ENCODE data around the gene PRPF19. TPM values are rescaled to one million over a fixed set of nuclear protein-coding genes. Genes with fewer than 3 reads are reported as not detected.
A peak's percentile ranks its signal among the peaks of the same experiment; 100 is the strongest.

Gene PRPF19
- total and polyA plus RNA-seq, 9 of the 15 experiments (the other 6 are each of a cell fraction or from before 2014, with no cell fraction given) = 9.4 to 212 (median 73.2) TPM

DNA sequence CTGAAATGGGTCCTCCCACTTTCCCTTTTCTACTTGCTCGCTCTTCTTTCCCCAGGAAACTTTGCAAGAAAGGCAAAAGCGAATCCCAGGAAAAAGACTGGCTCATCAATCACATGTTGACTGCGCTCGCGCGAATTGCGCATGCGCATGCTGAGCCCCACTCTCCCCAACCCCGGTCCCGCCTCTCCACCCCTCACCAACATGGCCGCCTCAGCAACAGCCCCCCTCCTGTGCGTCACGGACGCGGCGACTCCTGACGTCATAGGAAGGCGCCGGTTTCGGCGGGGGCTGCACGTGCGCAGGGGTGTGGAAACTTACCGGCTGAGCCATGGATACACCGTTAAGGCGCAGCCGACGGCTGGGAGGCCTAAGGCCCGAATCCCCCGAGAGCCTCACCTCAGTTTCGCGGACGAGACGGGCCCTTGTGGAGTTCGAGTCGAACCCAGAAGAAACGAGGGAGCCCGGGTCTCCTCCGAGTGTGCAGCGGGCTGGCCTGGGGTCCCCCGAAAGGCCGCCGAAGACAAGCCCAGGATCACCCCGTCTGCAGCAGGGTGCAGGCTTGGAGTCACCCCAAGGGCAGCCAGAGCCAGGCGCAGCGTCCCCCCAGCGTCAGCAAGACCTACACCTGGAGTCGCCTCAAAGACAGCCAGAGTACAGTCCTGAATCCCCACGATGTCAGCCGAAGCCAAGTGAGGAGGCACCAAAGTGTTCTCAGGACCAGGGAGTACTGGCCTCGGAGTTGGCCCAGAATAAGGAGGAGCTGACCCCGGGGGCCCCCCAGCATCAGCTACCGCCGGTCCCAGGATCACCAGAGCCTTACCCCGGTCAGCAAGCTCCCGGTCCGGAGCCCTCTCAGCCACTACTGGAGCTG, 64.4 kb downstream of the PRPF19 start, which contains the start of gene CCDC86 (continued):
- TF ChIP-seq TBP (optimal IDR thresholded peaks at IDR 0.05; ENCODE audit: low read depth, low read length) = peak; percentile 59
- no peak for TF ChIP-seq SLC30A9 (CRISPR knock-in tag; IDR thresholded peaks at IDR 0.05)
- TF ChIP-seq CCNT2 (IDR thresholded peaks at IDR 0.05; ENCODE audit: borderline replicate concordance, extremely low read depth, insufficient read length, low read depth, low read length) = peak; percentile 49
- peak; percentile 98 for TF ChIP-seq RBBP5 (IDR thresholded peaks at IDR 0.05; ENCODE audit: borderline replicate concordance, insufficient read depth, low read length, poor library complexity, severe bottlenecking)
- TF ChIP-seq ILF3 (IDR thresholded peaks at IDR 0.05; ENCODE audit: borderline replicate concordance) = no peak
- no peak for TF ChIP-seq MAFF (IDR thresholded peaks at IDR 0.05; ENCODE audit: low read length)
- TF ChIP-seq, protein P1, sequence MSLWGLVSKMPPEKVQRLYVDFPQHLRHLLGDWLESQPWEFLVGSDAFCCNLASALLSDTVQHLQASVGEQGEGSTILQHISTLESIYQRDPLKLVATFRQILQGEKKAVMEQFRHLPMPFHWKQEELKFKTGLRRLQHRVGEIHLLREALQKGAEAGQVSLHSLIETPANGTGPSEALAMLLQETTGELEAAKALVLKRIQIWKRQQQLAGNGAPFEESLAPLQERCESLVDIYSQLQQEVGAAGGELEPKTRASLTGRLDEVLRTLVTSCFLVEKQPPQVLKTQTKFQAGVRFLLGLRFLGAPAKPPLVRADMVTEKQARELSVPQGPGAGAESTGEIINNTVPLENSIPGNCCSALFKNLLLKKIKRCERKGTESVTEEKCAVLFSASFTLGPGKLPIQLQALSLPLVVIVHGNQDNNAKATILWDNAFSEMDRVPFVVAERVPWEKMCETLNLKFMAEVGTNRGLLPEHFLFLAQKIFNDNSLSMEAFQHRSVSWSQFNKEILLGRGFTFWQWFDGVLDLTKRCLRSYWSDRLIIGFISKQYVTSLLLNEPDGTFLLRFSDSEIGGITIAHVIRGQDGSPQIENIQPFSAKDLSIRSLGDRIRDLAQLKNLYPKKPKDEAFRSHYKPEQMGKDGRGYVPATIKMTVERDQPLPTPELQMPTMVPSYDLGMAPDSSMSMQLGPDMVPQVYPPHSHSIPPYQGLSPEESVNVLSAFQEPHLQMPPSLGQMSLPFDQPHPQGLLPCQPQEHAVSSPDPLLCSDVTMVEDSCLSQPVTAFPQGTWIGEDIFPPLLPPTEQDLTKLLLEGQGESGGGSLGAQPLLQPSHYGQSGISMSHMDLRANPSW (CRISPR knock-in tag; IDR thresholded peaks at IDR 0.05) = no peak
- TF ChIP-seq, protein P2, sequence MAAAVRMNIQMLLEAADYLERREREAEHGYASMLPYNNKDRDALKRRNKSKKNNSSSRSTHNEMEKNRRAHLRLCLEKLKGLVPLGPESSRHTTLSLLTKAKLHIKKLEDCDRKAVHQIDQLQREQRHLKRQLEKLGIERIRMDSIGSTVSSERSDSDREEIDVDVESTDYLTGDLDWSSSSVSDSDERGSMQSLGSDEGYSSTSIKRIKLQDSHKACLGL (CRISPR knock-in tag; IDR thresholded peaks at IDR 0.05; ENCODE audit: borderline replicate concordance, poor library complexity, severe bottlenecking) = peak; percentile 100
- peak; percentile 72; the same call in 1 of the 2 replicates for TF ChIP-seq TOE1 (IDR thresholded peaks at IDR 0.05; ENCODE audit: borderline replicate concordance)
- TF ChIP-seq TOE1 (CRISPR knock-in tag; IDR thresholded peaks at IDR 0.05; ENCODE audit: borderline replicate concordance, low read depth) = no peak
- TF ChIP-seq HMG20A (CRISPR knock-in tag; conservative IDR thresholded peaks at IDR 0.05) = no peak
- TF ChIP-seq CCAR2 (IDR thresholded peaks at IDR 0.05; ENCODE audit: low read depth, low read length) = no peak
- no peak for TF ChIP-seq TEAD2 (tag; IDR thresholded peaks at IDR 0.05)
- TF ChIP-seq PTTG1 (tag; IDR thresholded peaks at IDR 0.05; ENCODE audit: low read depth) = no peak
- TF ChIP-seq, protein P3, sequence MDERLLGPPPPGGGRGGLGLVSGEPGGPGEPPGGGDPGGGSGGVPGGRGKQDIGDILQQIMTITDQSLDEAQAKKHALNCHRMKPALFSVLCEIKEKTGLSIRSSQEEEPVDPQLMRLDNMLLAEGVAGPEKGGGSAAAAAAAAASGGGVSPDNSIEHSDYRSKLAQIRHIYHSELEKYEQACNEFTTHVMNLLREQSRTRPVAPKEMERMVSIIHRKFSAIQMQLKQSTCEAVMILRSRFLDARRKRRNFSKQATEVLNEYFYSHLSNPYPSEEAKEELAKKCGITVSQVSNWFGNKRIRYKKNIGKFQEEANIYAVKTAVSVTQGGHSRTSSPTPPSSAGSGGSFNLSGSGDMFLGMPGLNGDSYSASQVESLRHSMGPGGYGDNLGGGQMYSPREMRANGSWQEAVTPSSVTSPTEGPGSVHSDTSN (CRISPR knock-in tag; IDR thresholded peaks at IDR 0.05; ENCODE audit: low read depth) = peak; percentile 50
- TF ChIP-seq, protein P3 (tag; conservative IDR thresholded peaks at IDR 0.05; ENCODE audit: low read depth) = peak; percentile 95
- peak; percentile 58 for TF ChIP-seq POLR2B (IDR thresholded peaks at IDR 0.05; ENCODE audit: low read depth, partially characterized antibody)
- TF ChIP-seq, protein P4, sequence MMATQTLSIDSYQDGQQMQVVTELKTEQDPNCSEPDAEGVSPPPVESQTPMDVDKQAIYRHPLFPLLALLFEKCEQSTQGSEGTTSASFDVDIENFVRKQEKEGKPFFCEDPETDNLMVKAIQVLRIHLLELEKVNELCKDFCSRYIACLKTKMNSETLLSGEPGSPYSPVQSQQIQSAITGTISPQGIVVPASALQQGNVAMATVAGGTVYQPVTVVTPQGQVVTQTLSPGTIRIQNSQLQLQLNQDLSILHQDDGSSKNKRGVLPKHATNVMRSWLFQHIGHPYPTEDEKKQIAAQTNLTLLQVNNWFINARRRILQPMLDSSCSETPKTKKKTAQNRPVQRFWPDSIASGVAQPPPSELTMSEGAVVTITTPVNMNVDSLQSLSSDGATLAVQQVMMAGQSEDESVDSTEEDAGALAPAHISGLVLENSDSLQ (IDR thresholded peaks at IDR 0.05) = peak; percentile 95
- TF ChIP-seq SIN3A (IDR thresholded peaks at IDR 0.05; ENCODE audit: borderline replicate concordance in 2 of 2, control insufficient read depth in 1 of 2, low read depth in 2 of 2, low read length in 2 of 2) = peak; percentile 100
